ENCODE measurements around the gene CTCFL. TPM values are rescaled to one million over a fixed set of nuclear protein-coding genes. Genes with fewer than 3 reads are reported as not detected.

The CTCFL gene, protein sequence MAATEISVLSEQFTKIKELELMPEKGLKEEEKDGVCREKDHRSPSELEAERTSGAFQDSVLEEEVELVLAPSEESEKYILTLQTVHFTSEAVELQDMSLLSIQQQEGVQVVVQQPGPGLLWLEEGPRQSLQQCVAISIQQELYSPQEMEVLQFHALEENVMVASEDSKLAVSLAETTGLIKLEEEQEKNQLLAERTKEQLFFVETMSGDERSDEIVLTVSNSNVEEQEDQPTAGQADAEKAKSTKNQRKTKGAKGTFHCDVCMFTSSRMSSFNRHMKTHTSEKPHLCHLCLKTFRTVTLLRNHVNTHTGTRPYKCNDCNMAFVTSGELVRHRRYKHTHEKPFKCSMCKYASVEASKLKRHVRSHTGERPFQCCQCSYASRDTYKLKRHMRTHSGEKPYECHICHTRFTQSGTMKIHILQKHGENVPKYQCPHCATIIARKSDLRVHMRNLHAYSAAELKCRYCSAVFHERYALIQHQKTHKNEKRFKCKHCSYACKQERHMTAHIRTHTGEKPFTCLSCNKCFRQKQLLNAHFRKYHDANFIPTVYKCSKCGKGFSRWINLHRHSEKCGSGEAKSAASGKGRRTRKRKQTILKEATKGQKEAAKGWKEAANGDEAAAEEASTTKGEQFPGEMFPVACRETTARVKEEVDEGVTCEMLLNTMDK
- total RNA-seq (not detected in 2 replicates), polyA plus RNA-seq (not detected in 2 replicates), polyA minus RNA-seq (1.9 and 4.4 TPM in 2 replicates), Bru-seq, nascent RNA (not detected), BruChase-seq, experiment 1, labeled RNA remaining after a 6-hour chase (not detected), BruChase-seq, experiment 2, labeled RNA remaining after a 2-hour chase (not detected)
- not detected in 2 replicates for polyA plus RNA-seq (2011; cell fraction: cytosol; rRNA removed)
- polyA plus RNA-seq (2011; cell fraction: nucleus; rRNA removed): not detected in 2 replicates
- polyA plus RNA-seq (2012): not detected in 2 replicates
- not detected for polyA minus RNA-seq (2011; cell fraction: cytosol; rRNA and poly(A)+ RNA removed)
- not detected in 2 replicates for polyA minus RNA-seq (2011; cell fraction: nucleus; rRNA and poly(A)+ RNA removed)
- long read RNA-seq: 0 reads

GRCh38 chr20:57524511-57525176 lies at the start of gene CTCFL:
Gene CTCFL, minus strand, starts transcription at chr20:57525140. Its CDS starts 935 bp downstream, at chr20:57524205.
- H4K20me1 ChIP-seq (replicated peaks; ENCODE audit: control insufficient read depth, extremely low read depth, insufficient read depth, low read length): no peaks in the 10 kb centered on the region
- H3K4me2 ChIP-seq (ENCODE audit: insufficient read depth, low read length): no peak within 1 kb of the TSS
- H3K27ac ChIP-seq (ENCODE audit: insufficient read depth, low read depth, low read length): no peak within 1 kb of the TSS
- DNase-seq (ENCODE audit: low read depth, low spot score) (no peak), FAIRE-seq (no peak)
- intact Hi-C loops (cut with micrococcal nuclease) (no loop called here), dilution Hi-C loops (cut with MboI; ENCODE audit: extremely low pct_ligation_motif_present, low sequenced_read_pairs) (no loop called here)
- H3K79me2 ChIP-seq (ENCODE audit: control insufficient read depth, insufficient read depth, low read length): no peaks in the 10 kb centered on the region
- no peak within 1 kb of the TSS for H3K9ac ChIP-seq (replicated peaks; ENCODE audit: extremely low read depth, insufficient read depth, low read length)
- POLR2A ChIA-PET: no interaction called here
- H2AFZ ChIP-seq (ENCODE audit: low read depth, low read length): no peak within 1 kb of the TSS
- no peak within 1 kb of the TSS for H3K4me3 ChIP-seq (replicated peaks in 1 of 3; ENCODE audit: insufficient read depth in 1 of 3, low read depth in 1 of 3, low read length in 3 of 3)
- CTCF ChIA-PET: no interaction called here
- peaks cover 0 to 5% of the 10 kb centered on the region in 2 experiments for H3K27me3 ChIP-seq (ENCODE audit: control insufficient read depth in 2 of 2, insufficient read depth in 2 of 2, low read length in 2 of 2)
- BruUV-seq (replicated peaks): no TSS peak
- no peaks in the 10 kb centered on the region for H3K4me1 ChIP-seq (ENCODE audit: control insufficient read depth, extremely low read depth, insufficient read depth, low read length)
- no peaks in the 10 kb centered on the region for H3K9me3 ChIP-seq (replicated peaks; ENCODE audit: control insufficient read depth, insufficient read depth, low read length)
- H3K36me3 ChIP-seq (ENCODE audit: control insufficient read depth in 2 of 2, extremely low read depth in 1 of 2, insufficient read depth in 2 of 2, low read length in 2 of 2): no peaks in the 10 kb centered on the region
- no peaks in the 10 kb centered on the region for H3K9me1 ChIP-seq (replicated peaks; ENCODE audit: control insufficient read depth, extremely low read depth, insufficient read depth, low read length)
- TF ChIP-seq FOS (IDR thresholded peaks at IDR 0.05; ENCODE audit: borderline replicate concordance, insufficient read depth, low read length) (no peak), EZH2 (IDR thresholded peaks at IDR 0.05; ENCODE audit: borderline replicate concordance, low read depth, low read length, severe bottlenecking) (no peak), POLR2A (IDR thresholded peaks at IDR 0.05; ENCODE audit: low read depth, low read length) (no peak), MYC (IDR thresholded peaks at IDR 0.05; ENCODE audit: low read depth, low read length) (no peak), GATA2 (IDR thresholded peaks at IDR 0.05; ENCODE audit: insufficient read depth, insufficient read length, low read depth, low read length) (no peak), POLR2AphosphoS5 (IDR thresholded peaks at IDR 0.05; ENCODE audit: insufficient read depth, low read depth, low read length) (no peak), CTCF (IDR thresholded peaks at IDR 0.05; ENCODE audit: extremely low read depth in 1 of 2, insufficient read depth in 1 of 2, low read depth in 1 of 2, low read length in 2 of 2) (no peak), JUN (IDR thresholded peaks at IDR 0.05; ENCODE audit: borderline replicate concordance, insufficient read depth, insufficient read length, low read depth) (no peak)
- TF ChIP-seq, protein P1, sequence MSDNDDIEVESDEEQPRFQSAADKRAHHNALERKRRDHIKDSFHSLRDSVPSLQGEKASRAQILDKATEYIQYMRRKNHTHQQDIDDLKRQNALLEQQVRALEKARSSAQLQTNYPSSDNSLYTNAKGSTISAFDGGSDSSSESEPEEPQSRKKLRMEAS (IDR thresholded peaks at IDR 0.05; ENCODE audit: insufficient read depth, insufficient read length): no peak

Measured in endothelial cell of umbilical vein (primary cell).